A549 (cell line): Measurements from ENCODE around the gene ENPP7. TPM values are rescaled to one million over a fixed set of nuclear protein-coding genes. Genes with fewer than 3 reads are reported as not detected.

ENCODE experiments used
- ATAC-seq, 2 experiments: fragments of 200-7000 bp in 1 of 2; fragments of >200 bp in 1 of 2; cut with Nextera tagmentation in 1 of 2; cut with Tn5 transposase in 1 of 2; 3 replicates each; pipeline versions ENCODE4 v1.8.0 to v1.9.1; 2018 to 2020; ENCODE audit warnings: mild to moderate bottlenecking in 1 of 2, moderate library complexity in 1 of 2
- CTCF ChIA-PET: fragments of 300-600 bp; sonication (Branson Sonifier 250); formaldehyde crosslinking; extraction: SDS; loops from one replicate; lab custom pipeline; 2021; ENCODE audit warnings: antibody characterized with exemption, inconsistent platforms; lab: Yijun Ruan, JAX
- POLR2A ChIA-PET: fragments of 350-600 bp; formaldehyde crosslinking; extraction: SDS; loops from one replicate; lab custom pipeline; 2021; ENCODE audit warnings: antibody characterized with exemption, inconsistent platforms; lab: Yijun Ruan, JAX
- DNase-seq, 2 experiments: peaks; one replicate each; pipeline versions ENCODE4 v3.0.0 to v3.0.0-alpha.2; 2011 to 2016; ENCODE audit warnings: low read depth in 1 of 2, low spot score in 1 of 2
- FAIRE-seq: peaks from 2 replicates; lab custom pipeline; 2011; peaks lifted over from hg19 to GRCh38; lab: Jason Lieb, UNC
- H3K27ac ChIP-seq, 2 experiments: fragments of >200 bp; sonication (Bioruptor Twin); formaldehyde crosslinking; 3 replicates each; pipeline ENCODE4 v1.5.1; 2016 to 2017
- H3K4me1 ChIP-seq: fragments of >200 bp; sonication (Bioruptor Twin); formaldehyde crosslinking; 3 replicates; pipeline ENCODE4 v1.6.1; 2016
- H3K4me2 ChIP-seq: fragments of >200 bp; sonication (Bioruptor Twin); formaldehyde crosslinking; 3 replicates; pipeline ENCODE4 v1.6.1; 2016
- H3K4me3 ChIP-seq: fragments of >200 bp; sonication (Bioruptor Twin); formaldehyde crosslinking; 3 replicates; pipeline ENCODE4 v1.5.1; 2016
- H3K9me3 ChIP-seq: fragments of >200 bp; sonication (Bioruptor Twin); formaldehyde crosslinking; 3 replicates; pipeline ENCODE4 v1.6.1; 2016
- BHLHE40 ChIP-seq: IDR thresholded peaks from 2 replicates; pipeline ENCODE4 v1.6.1; 2012; ENCODE audit warnings: low read depth, low read length, inconsistent platforms
- CBX2 ChIP-seq: fragments of 200-600 bp; sonication (generic); IDR thresholded peaks from 2 replicates; pipeline ENCODE4 v1.6.1; 2016; ENCODE audit warnings: low read depth, mild to moderate bottlenecking, borderline replicate concordance
- FOSL2 ChIP-seq, 2 experiments: fragments of 450-650 bp in 1 of 2; fragments of >200 bp in 1 of 2; sonication (Bioruptor Twin) in 1 of 2; formaldehyde crosslinking; IDR thresholded peaks; 2 replicates each; pipeline versions ENCODE4 v1.5.0 to v1.6.1; 2016 to 2020; ENCODE audit warnings: mild to moderate bottlenecking in 1 of 2, moderate library complexity in 1 of 2
- HEYL ChIP-seq: fragments of 250-450 bp; sonication (Bioruptor Pico); IDR thresholded peaks from 2 replicates; pipeline ENCODE4 v1.8.0; 2021; ENCODE audit warnings: mild to moderate bottlenecking, moderate library complexity
- HOXB13 ChIP-seq: fragments of 250-450 bp; sonication (Bioruptor Pico); IDR thresholded peaks from 2 replicates; pipeline ENCODE4 v1.5.0; 2020; ENCODE audit warnings: low read depth, mild to moderate bottlenecking, moderate library complexity
- JUN ChIP-seq, 2 experiments: fragments of >200 bp; sonication (Bioruptor Twin); formaldehyde crosslinking; IDR thresholded peaks; 2 replicates in 1 of 2; 3 replicates in 1 of 2; pipeline ENCODE4 v1.6.1; 2016 to 2017
- MAFK ChIP-seq: fragments of 450-650 bp; IDR thresholded peaks from 2 replicates; pipeline ENCODE4 v1.6.1; 2014; ENCODE audit not compliant: partially characterized antibody
- NPAS2 ChIP-seq: fragments of 250-450 bp; sonication (Bioruptor Pico); IDR thresholded peaks from 2 replicates; pipeline ENCODE4 v1.8.0; 2022; ENCODE audit warnings: mild to moderate bottlenecking, moderate library complexity, borderline replicate concordance
- RAD21 ChIP-seq, 2 experiments: fragments of >200 bp in 1 of 2; sonication (Bioruptor Twin) in 1 of 2; formaldehyde crosslinking in 1 of 2; IDR thresholded peaks in 1 of 2; conservative IDR thresholded peaks in 1 of 2; 2 replicates in 1 of 2; 3 replicates in 1 of 2; pipeline ENCODE4 v1.6.1; 2012 to 2018; ENCODE audit warnings: inconsistent platforms in 1 of 2
- RARB ChIP-seq: fragments of 250-450 bp; sonication (Bioruptor Pico); IDR thresholded peaks from 2 replicates; pipeline ENCODE4 v1.8.0; 2021; ENCODE audit warnings: mild to moderate bottlenecking, moderate library complexity
- RNF2 ChIP-seq: fragments of 200-600 bp; sonication (generic); IDR thresholded peaks from 2 replicates; pipeline ENCODE4 v1.6.1; 2016; ENCODE audit warnings: low read depth, mild to moderate bottlenecking, antibody characterized with exemption, moderate library complexity, borderline replicate concordance
- SREBF2 ChIP-seq: fragments of 450-650 bp; IDR thresholded peaks from 2 replicates; pipeline ENCODE4 v1.6.1; 2014; ENCODE audit warnings: mild to moderate bottlenecking, moderate library complexity
- WGBS: methylation state at CpG from one replicate; pipeline ENCODE4 v1.1.6; 2017; ENCODE audit errors: missing lambda C conversion rate; 5-methylcytosine and 5-hydroxymethylcytosine counted together
- polyA plus RNA-seq, 4 experiments: library from polyadenylated mRNA; depleted of rRNA in 3 of 4; stranded (reverse); fragments of >200 nt; fragmentation: RNase III in 1 of 4; extraction: RNeasy Plus Mini Kit Qiagen cat#74134 plus additional on column Dnase treatment in 1 of 4; gene quantifications; 2 replicates in 3 of 4; 3 replicates in 1 of 4; pipeline ENCODE4 v1.2.3, GENCODE V29; 2011 to 2017
- TF ChIP-seq, protein P1 (sequence below): fragments of >200 bp; sonication (Bioruptor Twin); formaldehyde crosslinking; IDR thresholded peaks from 3 replicates; pipeline ENCODE4 v1.5.1; 2016
- TF ChIP-seq, protein P2 (sequence below): fragments of 450-650 bp; IDR thresholded peaks from 2 replicates; pipeline ENCODE4 v1.6.1; 2014; ENCODE audit warnings: antibody characterized with exemption
- TF ChIP-seq, protein P3 (sequence below): fragments of 150-350 bp; IDR thresholded peaks from 2 replicates; pipeline ENCODE4 v1.6.1; 2014; ENCODE audit warnings: low read depth, mild to moderate bottlenecking, low read length

ENPP7 gene
- polyA plus RNA-seq, 2 of the 4 experiments (the other 2 are of a cell fraction): not detected

DNA sequence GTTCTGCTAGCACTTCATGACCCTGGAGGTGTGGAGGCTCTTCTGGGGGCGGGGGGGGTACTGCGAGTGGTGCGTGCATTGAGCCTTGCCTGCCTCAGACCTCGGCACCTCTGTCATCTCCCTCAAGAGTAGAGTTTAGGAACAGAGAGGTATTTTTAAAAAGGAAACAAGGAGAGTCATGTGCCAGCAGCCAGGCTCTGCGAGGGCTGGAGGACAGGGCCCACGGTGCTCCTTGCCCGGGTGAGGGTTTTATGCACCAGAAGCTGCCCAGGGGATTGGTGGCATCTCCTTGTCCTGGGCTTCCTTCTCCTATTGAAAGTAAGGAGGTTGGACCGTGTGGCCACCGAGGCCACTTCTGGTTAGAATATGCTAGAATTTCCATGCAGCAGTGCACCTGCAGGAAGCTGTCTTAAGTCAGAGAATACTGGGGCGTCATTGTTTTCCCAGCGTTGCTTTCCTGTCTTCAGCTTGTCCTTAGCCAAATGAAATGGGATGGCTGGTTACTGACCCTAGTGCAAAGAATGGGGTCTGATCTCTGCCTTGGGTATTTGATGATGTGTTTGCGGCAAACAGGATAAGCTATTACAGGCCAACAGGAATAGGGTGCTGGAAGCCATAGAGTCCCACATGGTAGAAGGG is 50.4 kb downstream of the ENPP7 start:
- Histone ChIP-seq H3K4me1 (peaks cover 21% of the 10 kb centered on the region), H3K4me3 (no peak overlapping the region), H3K27ac (no peak overlapping the region)
- WGBS: 90% methylated on average over 12 of the region's 12 CpGs
- TF ChIP-seq HEYL (CRISPR knock-in tag) (no peak), MAFK (no peak), NPAS2 (CRISPR knock-in tag) (no peak), JUN (IDR thresholded peaks at IDR 0.05) (no peak), RAD21 (conservative IDR thresholded peaks at IDR 0.05 in 1 of 2, IDR thresholded peaks at IDR 0.05 in 1 of 2) (no peak)
- TF ChIP-seq, all 56 proteins: peak for 0
- DNase-seq (no peak), ATAC-seq (no peak), FAIRE-seq (no peak)
- no peak overlapping the region for H3K4me2 ChIP-seq
- H3K9me3 ChIP-seq: no peaks in the 10 kb centered on the region
- POLR2A ChIA-PET: interaction anchor here (1.1 kb wide), 1 partner anchor 16 kb away, joined by 4 read pairs; the partner anchor contains the start of gene CBX8
- CTCF ChIA-PET: interaction anchor here (0.8 to 4.1 kb wide), 12 partner anchors 8 to 209 kb away, joined by 3 to 45 read pairs (median 4); partner anchors contain the start of gene CBX4

DNA sequence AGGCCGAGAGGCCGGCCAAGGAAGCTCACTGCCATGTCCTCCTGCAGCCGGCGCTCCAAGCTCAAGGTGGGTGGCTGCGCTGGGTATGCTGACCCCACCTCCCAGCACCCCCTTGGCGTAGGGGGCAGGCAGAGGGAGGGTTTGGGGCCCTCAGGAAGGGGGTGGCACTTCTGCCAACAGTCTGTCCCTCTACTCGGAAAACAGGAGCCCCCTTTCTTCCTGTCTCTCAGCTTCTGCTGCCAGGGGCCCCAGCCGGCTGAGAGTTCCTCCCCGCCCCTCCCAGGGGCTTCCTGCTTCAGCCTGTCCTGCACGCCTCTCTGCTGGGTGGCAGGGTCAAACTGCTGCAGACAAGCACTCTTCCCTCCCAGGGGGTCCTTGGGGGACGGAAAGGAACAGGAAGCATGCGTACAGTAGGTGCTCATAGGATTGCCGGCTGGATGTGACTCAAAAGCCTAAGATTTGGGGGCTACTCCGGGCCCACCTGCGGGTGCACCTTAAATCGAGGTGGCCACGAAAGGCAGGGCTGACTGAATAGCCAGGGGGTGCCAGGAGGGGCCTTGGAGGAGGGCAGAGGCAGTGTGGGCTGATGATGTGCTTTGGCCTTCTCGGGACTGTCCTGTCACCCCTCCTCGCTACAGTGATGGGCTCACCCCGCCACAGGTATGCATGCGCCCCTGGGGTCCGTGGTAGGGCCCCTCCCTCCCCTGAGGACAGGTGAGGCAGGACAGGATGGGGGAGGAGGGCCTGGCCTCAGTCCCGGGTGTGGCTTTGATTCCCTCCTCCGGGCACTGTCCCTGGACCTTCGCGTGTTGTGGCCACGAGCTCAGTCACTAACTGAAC is 51.2 kb downstream of the ENPP7 start:
- no peak for FAIRE-seq
- TF ChIP-seq BHLHE40: no peak
- TF ChIP-seq, protein P1, sequence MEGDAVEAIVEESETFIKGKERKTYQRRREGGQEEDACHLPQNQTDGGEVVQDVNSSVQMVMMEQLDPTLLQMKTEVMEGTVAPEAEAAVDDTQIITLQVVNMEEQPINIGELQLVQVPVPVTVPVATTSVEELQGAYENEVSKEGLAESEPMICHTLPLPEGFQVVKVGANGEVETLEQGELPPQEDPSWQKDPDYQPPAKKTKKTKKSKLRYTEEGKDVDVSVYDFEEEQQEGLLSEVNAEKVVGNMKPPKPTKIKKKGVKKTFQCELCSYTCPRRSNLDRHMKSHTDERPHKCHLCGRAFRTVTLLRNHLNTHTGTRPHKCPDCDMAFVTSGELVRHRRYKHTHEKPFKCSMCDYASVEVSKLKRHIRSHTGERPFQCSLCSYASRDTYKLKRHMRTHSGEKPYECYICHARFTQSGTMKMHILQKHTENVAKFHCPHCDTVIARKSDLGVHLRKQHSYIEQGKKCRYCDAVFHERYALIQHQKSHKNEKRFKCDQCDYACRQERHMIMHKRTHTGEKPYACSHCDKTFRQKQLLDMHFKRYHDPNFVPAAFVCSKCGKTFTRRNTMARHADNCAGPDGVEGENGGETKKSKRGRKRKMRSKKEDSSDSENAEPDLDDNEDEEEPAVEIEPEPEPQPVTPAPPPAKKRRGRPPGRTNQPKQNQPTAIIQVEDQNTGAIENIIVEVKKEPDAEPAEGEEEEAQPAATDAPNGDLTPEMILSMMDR: no peak
- no peak for TF ChIP-seq RARB
- no peak for TF ChIP-seq HOXB13 (CRISPR knock-in tag)
- TF ChIP-seq, protein P2, sequence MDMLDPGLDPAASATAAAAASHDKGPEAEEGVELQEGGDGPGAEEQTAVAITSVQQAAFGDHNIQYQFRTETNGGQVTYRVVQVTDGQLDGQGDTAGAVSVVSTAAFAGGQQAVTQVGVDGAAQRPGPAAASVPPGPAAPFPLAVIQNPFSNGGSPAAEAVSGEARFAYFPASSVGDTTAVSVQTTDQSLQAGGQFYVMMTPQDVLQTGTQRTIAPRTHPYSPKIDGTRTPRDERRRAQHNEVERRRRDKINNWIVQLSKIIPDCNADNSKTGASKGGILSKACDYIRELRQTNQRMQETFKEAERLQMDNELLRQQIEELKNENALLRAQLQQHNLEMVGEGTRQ: no peak
- no peak for TF ChIP-seq MAFK
- TF ChIP-seq NPAS2 (CRISPR knock-in tag): no peak
- no peak for TF ChIP-seq FOSL2 (IDR thresholded peaks at IDR 0.05)
- no peak for TF ChIP-seq FOSL2 (CRISPR knock-in tag; IDR thresholded peaks at IDR 0.05)
- no peak for TF ChIP-seq CBX2
- TF ChIP-seq, protein P3, sequence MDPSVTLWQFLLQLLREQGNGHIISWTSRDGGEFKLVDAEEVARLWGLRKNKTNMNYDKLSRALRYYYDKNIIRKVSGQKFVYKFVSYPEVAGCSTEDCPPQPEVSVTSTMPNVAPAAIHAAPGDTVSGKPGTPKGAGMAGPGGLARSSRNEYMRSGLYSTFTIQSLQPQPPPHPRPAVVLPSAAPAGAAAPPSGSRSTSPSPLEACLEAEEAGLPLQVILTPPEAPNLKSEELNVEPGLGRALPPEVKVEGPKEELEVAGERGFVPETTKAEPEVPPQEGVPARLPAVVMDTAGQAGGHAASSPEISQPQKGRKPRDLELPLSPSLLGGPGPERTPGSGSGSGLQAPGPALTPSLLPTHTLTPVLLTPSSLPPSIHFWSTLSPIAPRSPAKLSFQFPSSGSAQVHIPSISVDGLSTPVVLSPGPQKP: no peak
- TF ChIP-seq SREBF2: no peak
- TF ChIP-seq JUN (IDR thresholded peaks at IDR 0.05): no peak
- TF ChIP-seq RNF2: no peak
- TF ChIP-seq, all 56 proteins: peak for 0
- 89% methylated on average over 26 of the region's 27 CpGs for WGBS
- DNase-seq (no peak), ATAC-seq (no peak)
- Histone ChIP-seq H3K4me2 (no peak overlapping the region), H3K9me3 (no peaks in the 10 kb centered on the region), H3K27ac (no peak overlapping the region), H3K4me1 (peaks cover 12% of the 10 kb centered on the region), H3K4me3 (no peak overlapping the region)
- ChIA-PET CTCF (interaction anchor here (0.8 to 4.1 kb wide), 13 partner anchors 8 to 209 kb away, joined by 3 to 45 read pairs (median 4); partner anchors contain the start of gene CBX4), POLR2A (interaction anchor here (1.1 kb wide), 1 partner anchor 15 kb away, joined by 4 read pairs; the partner anchor contains the start of gene CBX8)
